Ecto neural progenitor cell (in vitro differentiated cells): ENCODE measurements around the gene PMP22.

Source experiments
- DNase-seq: peaks from one replicate; pipeline ENCODE4 v3.0.0-alpha.2; 2018; ENCODE audit warnings: low spot score

PMP22 gene

DNA sequence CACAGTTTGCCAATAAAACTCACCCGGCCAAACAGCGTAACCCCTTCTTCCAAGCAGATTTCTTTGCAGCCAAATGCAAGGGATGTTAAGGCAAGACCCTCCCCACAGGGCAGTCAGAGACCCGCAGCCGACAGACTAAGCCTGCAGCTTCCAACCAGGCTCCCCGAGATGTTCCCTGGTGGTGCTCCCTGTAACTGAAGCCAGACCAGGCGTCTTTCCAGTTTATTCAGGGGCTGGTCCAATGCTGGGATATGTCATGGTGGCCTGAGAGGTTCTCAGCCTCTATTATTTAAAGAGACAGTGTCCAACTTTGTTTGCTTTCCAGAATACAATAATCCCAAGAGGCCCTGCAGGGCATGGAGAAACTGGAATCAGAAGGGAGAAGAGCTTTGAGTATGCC is at the start of gene PMP22:
Gene PMP22, minus strand, starts transcription at position 196 of the 400 bp plus-strand sequence. CDS start 4,599 bp downstream, outside the sequence.
- peak; percentile 43 for DNase-seq

DNA sequence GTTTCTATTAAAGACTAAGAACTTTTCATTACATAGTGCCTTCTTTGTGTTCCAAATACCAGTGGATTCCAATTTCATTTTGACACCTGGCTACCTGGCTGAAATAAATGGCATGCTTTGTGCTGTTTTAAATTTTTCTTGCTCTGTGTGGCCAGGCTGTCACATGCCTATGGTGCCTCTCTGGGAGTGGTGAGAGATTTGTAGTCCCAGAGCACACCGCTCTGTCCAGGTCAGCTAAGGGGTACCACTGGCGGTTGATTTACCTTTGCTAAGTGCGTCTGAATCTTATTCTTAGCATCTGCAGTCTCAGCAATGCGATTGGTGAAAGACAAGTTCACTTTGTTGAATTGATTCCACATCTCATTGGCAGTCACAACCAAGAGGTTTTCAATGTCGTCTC is 46.9 kb upstream of the PMP22 start:
- DNase-seq: no peak

DNA sequence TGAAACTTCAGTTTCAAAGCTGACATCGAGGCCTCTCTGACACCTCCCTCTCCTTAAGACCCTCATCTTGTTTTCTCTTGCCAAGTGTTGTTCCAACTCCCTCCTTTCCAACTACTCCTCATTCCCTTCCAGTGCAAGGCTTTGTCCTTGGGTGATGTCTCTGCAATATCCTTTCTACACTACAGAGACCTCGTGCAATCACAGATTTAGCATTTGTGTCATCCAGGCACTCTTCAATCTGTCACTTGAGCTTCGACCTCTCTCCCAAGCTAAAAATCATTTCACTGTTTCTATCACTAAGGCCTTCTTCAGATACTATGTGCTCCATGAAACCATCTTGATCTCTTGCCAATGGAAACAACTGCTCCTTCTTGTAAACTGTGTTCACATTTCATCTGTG is 44.7 kb upstream of the PMP22 start:
- no peak for DNase-seq

DNA sequence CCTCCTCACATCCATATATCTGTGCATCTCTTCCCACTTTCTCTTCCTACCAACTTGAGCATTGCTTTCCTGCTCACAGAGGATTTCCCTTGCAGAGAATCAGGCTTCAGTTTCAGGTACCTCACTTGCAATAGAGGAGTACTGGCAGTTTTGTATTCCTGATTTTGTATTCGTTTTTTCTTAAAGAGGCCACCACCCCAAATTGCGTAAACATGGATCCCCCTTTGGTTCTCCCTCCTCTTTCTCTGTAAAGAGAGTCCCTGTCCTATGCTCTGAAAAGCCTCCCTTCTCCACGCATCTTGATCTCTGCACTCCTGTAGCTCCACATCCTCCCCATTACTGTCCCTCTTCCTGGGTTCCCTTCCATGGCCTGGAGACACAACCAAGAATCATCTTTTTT is 44.1 kb upstream of the PMP22 start:
- no peak for DNase-seq

DNA sequence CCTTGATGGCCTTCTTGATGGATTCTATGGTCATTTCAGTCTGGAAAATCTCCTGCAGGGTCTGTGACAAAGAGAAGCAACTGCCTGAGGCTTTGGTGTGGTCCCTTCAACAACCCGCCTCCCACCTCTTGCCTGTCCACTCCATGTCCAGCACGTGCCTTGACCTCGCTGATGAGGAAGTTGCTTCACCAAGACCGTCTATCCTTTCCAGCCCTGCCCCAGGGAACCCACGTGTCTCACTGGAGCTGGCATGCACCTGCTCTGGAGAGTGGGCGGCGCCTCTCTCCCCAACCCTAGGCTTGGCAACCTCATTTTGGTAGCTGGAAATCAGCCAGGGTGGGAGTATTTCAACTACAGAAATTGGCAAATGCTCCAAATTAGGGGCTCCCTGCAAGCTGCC is 43.6 kb upstream of the PMP22 start:
- DNase-seq: no peak

DNA sequence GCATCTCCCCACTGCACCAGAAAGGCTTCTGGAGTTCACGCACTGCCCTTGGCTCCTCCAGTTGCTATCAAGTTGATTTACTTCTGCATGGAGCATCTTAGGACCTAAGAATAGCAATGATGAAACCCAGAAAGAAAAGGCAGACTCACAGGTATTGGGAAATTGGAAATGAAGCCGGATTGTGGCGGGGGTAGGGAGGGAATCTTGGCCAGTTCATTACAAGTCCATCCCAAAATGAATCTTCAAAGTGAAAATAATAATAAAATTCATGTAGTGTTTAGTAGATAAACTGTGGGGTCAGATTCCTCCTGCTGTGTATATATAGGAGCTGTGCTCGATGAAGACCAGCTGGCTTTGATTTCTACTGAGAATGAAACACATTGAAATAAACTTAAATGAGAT is 42.6 kb upstream of the PMP22 start:
- DNase-seq: no peak

DNA sequence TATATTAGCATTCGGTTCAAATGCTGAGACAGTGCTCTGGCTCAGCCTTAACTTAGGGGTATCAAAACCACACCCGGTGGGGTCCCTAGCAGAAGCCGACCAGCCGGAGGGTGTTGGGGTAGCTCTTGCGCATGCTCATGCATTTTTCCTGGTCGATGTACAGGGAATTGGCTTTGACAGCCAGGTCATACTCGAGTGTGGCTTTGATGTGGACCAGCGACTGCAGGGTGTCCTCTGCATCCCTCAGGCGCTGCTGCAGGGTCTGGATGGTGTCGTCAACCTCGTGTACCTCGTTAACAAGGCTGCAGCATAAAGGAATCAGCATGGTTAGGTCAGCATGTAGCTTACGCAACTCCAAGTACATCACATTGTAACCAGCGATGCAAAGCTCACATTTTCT is 38.7 kb upstream of the PMP22 start:
- no peak for DNase-seq

DNA sequence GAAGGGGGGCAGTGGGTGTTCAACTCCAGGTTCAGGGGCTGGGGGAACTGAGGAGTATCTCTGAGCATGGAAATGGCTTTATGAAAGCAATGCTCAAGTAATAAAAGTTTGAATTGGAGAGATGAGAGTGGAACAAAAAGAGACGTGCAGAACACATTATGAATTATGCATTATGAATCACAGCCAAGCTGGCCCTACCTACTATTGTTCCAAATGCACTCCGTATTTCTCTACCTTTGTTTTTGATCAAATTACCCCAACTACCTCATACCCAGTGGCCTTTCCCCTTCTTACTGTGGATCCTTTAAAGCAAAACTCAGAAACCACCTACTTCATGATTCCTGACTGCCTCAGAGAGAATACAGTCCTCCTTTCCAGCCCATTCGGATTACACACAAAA is 38.1 kb upstream of the PMP22 start:
- DNase-seq: no peak

DNA sequence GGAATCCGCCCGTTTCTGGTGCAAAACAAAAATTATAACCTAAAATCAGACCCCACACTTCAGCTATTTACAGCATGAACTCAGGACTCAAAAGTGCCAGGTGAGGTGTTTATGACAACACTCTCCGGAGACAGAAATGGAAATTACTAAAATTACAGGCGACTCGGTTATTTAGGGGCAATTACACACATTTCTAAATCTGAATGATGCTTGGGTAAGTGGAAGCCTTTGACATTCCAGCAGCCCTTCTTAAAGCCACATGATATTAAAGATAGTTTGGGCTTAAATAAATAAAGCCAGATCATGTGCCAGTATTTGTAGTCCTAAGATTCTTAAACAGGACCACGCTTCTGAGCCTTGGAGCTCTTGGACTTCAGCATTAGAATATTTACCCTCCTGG is 36.7 kb upstream of the PMP22 start:
- DNase-seq: no peak

DNA sequence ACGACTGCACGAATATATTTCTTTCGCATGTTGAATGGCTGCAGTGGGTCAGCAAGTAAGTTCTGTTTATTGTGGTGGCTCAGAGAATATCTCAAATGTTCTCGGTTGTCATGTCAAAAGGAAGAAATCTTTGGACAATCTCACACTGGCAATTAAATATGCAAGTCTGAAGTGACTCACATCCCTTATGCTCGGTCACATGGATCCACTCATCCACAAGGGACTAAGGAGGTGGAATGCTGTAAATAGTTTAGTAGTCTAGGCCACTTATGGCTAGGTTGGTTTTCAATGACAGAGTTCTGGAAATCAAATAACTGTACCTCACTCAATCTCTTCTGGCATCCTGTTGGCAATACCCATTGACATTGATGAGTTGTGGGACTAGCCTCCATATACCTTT is 33.0 kb upstream of the PMP22 start:
- DNase-seq: no peak

DNA sequence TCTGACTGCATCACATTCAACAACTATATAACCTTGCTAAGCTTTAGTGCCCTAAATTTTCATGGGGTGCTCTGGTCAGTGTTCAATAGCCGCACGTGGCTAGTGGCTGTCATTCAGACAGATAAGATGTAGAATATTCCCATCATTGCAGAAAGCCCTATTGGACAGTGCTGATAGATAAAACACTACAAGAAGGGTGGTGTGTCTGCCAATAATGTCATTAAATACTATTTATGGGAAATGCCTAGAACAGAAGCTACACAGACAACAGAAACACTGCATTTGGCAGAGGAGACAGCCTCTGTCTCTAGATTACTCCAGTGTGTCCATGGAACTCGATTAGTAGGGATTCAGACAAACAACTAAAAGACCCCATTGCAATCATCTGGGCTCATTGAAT is 28.4 kb upstream of the PMP22 start:
- no peak for DNase-seq

DNA sequence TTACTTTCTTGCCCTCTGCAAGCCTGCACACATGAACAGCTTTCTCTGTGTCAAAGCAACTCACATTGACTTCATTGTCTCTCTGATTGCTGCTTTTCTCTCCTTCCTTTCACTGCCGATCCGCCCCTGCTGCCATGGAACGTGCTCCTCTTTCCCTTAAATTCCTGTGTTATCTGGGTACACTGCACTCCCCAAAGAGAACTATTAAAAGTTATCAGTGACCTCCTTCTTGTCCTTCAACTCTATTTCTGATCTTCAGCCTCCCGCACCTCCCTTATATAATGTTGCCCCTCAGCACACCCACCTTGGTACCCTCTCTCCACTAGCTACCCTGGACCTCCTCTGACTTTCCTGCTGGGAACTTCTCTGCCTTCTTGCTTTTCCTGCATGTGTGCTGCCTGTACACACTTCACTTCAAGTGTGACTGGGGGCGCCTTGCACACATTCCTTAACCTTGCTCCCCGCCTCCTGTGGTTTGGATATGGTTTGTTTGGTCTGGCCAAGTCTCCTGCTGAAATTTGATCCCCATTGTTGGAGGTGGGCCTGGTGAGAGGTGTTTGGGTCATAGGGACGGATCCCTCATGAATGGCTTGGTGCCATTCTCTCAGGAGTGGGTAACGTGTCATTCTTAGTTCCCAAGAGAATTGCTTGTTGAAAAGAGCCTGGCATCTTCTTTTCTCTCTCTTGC is 26.7 kb upstream of the PMP22 start:
- DNase-seq: no peak

DNA sequence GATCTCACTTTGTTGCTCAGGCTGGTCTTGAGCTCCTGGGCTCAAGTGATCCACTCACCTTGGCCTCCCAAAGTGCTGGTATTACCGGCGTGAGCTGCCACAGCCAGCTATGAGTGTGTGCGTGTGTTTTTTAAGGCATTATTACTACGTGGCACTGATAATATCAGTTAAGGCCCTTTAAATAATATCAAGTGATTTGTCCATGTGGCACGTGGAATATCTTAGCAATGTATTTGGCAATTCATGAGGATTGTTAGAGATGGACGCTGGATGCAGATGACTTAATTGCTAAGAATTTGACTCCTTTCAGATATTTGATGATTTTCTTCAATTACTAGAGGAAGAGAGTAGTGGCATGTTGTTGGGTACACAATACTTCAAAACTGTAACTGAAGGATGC is 25.5 kb upstream of the PMP22 start:
- DNase-seq: no peak

DNA sequence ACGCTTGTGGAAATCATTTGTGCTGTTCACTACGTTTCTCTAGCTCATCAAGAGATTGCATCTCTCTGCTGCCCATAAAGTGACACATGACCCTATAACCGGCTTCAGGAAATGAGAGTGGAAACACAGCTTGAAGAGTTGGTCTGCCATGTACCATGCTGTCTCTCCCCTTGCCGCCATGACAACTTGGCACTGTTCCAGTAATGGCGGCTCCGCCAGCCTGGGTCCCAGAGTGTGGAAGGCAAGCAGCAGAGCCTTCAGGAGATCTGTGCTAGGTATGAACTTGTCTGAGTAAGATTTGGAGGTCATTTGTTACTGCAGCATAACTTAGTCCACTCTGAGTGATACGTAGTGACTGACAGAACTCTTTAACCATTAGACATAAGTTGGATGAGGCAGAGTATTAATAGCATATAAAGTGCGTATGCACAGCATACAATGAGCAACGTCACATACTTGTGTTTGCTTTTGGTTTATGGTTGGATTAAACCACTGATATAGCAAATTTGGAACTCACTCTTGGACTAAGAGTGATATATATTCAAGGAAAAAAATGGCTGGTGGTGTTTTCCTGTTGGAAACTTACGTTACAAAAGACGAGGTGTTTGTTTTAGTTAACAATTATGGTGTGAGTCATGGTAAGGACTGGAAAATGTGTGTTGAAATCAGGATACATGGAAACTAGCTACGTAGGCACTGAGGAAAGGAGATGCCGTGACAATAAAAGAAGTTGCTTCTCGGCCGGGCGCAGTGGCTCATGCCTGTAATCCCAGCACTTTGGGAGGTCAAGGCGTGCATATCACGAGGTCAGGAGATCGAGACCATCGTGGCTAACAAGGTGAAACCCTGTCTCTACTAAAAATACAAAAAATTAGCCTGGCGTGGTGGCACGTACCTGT is 24.4 kb upstream of the PMP22 start:
- DNase-seq: no peak

DNA sequence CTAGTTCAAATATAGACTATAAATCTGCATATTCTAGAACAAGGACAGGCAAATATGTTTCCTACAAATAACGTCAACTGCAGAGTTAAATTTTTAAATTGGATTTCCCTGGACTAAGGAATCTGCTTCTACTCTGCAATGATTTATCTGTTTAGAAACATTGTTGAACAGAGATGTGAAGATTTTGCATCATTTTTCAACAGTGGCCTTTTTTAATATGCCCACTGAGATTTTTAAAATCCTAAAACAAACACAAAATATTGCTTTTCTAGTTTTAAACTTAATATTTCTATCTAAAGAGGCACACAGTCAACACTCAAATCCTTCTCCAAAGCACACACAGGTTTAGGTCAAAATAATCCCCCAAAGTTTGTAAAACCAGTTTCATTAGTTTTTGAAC is 23.7 kb upstream of the PMP22 start:
- DNase-seq: no peak

DNA sequence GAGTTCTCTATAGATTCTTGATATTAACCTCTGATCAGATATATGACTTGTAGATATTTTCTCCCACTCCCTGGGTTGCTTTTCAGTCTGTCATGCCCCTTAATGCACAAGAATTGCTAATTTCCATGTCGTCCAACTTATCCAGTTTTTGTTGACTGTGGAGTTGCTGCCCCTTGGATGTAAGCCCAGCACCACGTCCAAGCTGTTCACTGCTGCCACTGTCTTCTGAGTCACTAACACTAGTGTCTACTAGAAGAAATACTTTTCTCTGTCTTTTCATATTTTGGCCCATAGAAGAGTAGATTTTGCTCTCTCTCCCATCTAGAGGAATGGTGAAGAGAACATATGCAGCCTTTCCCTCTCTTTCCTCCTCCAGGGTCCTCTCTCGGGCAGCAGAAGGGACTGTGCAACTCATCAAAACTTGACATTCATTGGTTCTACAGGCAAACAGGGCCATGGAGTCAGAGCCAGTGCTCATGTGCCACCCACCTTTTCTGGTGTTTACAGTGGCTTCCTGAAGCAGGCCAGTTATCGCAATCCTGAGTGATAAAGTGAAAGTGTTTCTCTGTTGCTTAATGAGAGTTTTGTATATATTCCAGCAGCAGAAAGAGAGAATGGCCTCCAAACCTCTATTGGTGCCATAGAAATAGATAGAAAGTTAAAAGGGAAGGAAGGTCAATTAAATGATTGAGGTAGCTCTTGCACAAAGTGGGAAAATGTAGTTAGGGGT is 22.6 kb upstream of the PMP22 start:
- DNase-seq: no peak

DNA sequence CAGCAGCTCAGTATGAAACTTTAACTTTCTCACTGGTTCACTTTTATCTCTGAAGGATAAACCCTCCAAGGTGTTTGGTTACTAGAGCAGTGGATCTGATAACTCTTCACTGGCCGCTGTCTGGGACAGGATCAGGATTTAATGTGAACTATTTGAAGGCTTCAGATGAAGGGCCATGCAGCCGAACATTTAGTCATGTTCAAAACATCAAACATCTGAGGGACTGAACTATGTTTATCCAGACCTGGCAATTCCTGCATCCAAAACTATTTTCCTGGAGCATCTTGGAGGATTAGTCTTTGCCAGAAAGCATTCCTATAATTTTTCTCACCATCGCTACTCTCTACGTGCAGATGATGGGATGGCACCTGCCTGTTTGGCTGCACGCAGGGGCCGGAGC is 20.3 kb upstream of the PMP22 start:
- no peak for DNase-seq

DNA sequence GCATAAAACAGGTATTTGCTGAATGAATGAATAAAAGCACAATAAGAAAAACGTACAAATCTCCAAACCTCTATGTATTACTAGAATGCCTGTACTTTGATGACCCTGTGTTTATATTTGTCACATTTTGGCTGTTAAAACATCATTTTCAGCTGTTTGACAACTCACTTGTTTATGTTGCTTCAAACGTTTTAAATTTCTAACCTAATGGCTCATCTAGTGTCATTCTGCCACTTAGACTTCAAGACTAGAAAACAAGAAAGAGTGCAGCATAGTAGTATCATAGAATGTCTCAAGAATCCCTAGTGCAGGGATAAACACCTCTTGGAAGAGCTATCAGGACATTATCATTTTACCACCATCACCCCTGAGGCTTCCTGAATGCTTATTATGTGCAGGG is 19.4 kb upstream of the PMP22 start:
- DNase-seq: no peak

DNA sequence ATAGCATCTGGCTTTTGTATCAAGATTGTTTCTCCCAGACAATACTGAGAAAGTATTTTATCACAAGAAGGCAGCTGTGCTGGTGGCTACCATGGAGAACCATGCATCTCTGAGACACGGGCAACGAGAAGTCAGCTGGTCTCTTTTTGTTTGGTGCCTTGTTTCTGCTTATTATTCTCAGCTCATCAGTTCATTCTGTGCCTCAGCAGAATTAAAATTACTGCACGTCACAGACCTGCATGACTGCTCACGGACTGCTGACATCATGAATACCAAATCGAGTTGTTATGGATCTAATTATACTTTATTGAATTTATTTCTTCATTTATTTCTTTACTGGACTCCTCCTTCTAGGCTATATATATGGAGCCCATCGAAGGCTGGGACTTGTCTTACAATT is 19.0 kb upstream of the PMP22 start:
- no peak for DNase-seq

DNA sequence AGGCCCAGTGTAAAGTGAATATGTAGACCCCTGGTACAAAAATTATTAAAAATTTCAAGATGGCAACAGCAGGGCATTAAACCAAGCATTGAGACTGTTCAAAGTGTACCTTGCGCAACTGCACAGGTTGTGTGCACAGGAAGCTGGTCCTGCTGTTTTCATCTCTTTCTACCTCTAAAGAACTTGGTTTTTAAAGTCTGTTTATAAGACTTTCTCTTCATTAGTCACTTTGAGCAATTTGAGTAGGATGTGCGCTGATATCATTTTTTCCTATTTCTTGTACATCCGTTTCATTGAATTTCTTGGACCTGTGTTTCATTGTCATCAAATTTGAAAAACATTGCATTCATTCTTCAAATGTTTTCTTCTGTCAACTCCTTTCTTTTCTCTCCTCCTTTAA is 16.8 kb upstream of the PMP22 start:
- no peak for DNase-seq

DNA sequence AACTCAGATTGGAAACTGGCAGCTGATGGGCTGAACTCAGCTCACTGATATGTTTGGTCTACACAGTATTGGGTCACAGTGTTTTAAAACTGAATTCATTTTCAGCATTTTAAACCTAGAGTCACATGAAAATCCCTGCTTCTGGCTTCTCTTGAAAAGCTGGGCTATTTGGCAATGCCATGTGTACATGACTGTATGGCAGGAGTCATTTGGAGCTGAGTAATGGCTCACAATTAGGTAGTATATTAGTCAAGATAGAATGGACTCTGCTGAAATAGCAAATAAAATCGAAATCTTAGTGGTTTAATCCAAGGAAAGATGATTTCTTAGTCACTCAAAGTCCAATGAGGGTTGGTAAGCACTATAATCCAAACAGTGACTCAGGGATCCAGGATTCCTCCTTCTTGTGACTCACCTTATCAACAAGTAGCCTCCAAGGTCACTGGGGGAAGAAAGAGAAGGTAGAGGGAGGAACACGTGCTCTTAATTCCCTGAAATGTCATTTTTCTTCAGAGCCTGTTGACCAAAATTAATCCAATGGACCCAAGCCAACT is 13.9 kb upstream of the PMP22 start:
- DNase-seq: no peak

DNA sequence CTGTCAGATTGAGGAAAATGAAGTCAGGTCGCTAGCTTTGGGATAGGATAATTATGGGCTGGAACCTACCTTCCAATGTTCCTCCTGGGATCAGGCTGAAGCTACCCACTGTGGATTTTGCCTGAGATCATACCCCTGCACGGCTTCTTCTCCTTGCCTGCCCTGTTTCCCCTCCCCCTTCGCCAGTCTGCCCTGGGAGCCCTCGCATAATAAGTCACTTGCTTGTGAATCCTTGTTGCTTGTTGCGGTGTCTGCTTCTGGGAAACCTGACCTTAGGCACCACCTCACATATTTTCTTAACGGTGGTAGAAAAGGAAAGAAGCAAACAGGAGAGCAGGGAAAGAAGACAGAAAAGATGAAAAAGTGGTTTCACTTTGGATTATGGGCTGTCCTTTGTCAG is 13.3 kb upstream of the PMP22 start:
- DNase-seq: no peak

DNA sequence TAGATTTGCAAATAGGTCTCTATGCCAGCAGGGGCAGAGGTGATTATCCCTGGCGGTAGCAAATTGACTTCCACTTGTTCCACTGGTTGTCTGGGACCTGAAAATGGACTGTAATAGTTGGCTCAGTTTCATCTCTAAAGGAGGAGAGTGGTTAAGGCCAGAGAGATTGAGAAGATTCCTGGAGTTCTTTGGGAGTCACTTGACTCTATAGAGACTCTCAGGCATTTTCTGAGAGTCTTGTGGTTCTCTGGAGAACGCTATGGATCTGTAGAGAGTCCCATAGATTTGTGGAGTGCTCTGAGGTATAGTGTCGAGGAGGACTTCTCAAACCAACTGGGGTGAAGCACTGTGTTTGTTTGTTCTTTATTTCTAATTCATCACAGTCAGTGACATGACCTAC is 8.9 kb upstream of the PMP22 start:
- no peak for DNase-seq
